Activated T-cell treated with anti-CD3 and anti-CD28 coated beads for 4 hours (primary cell): ENCODE data around the gene RFX4.

ENCODE experiments used
- DNase-seq: peaks from one replicate; pipeline ENCODE4 v3.0.0-alpha.2; 2020

RFX4 gene

GRCh38 chr12:106582641-106583230, at the start of gene RFX4:
Gene RFX4, plus strand, starts transcription at chr12:106583004. Its CDS starts 317 bp downstream, at chr12:106583321.
- DNase-seq, result no peak

GRCh38 chr12:106541201-106541600, 41.6 kb upstream of the RFX4 start:
- DNase-seq, result no peak

GRCh38 chr12:106551410-106551809, 31.4 kb upstream of the RFX4 start:
- DNase-seq, result no peak

- DNase-seq, result no peak
Observed at GRCh38 chr12:106552228-106552627, 30.6 kb upstream of the RFX4 start.

- DNase-seq, result no peak
Observed at GRCh38 chr12:106564678-106565329, 18.0 kb upstream of the RFX4 start.

GRCh38 chr12:106566771-106567170, 16.0 kb upstream of the RFX4 start:
- DNase-seq, result no peak

- no peak for DNase-seq
Observed at GRCh38 chr12:106573239-106573638, 9.6 kb upstream of the RFX4 start.

GRCh38 chr12:106576848-106577247, 6.0 kb upstream of the RFX4 start:
- no peak for DNase-seq

GRCh38 chr12:106580671-106581508, 1.9 kb upstream of the RFX4 start:
- DNase-seq, result no peak

- DNase-seq, result no peak
Observed at GRCh38 chr12:106581543-106582248, 1.1 kb upstream of the RFX4 start.

GRCh38 chr12:106582249-106582591, 584 bp upstream of the RFX4 start:
- no peak for DNase-seq

- DNase-seq, result no peak
Observed at GRCh38 chr12:106583242-106584103, 669 bp downstream of the RFX4 start.

GRCh38 chr12:106584104-106585064, 1.6 kb downstream of the RFX4 start:
- DNase-seq, result no peak

- no peak for DNase-seq
Observed at GRCh38 chr12:106585105-106585520, 2.3 kb downstream of the RFX4 start.

- DNase-seq, result no peak
Observed at GRCh38 chr12:106585521-106586277, 2.9 kb downstream of the RFX4 start.

GRCh38 chr12:106586278-106586802, 3.5 kb downstream of the RFX4 start:
- DNase-seq, result no peak

- DNase-seq, result no peak
Observed at GRCh38 chr12:106586803-106587684, 4.2 kb downstream of the RFX4 start.

GRCh38 chr12:106588771-106589170, 6.0 kb downstream of the RFX4 start:
- no peak for DNase-seq

GRCh38 chr12:106590601-106591000, 7.8 kb downstream of the RFX4 start:
- DNase-seq, result no peak
